HG02610 (cell line): ENCODE data around the gene MCRIP2.
A peak's percentile ranks its signal among the peaks of the same experiment; 100 is the strongest.
"Not testable (repeated sequence)": the region's sequence is repeated elsewhere in the genome, so short reads cannot be mapped to it uniquely, and the experiment has no call there.

Experiments
- ATAC-seq: cut with Tn5 transposase; IDR thresholded peaks from one replicate; pipeline ENCODE4 v1.9.1; 2021; ENCODE audit warnings: mild to moderate bottlenecking, moderate library complexity; ENCODE audit not compliant: unreplicated experiment

The MCRIP2 gene, protein sequence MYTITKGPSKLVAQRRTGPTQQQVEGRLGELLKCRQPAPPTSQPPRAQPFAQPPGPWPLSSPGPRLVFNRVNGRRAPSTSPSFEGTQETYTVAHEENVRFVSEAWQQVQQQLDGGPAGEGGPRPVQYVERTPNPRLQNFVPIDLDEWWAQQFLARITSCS

DNA sequence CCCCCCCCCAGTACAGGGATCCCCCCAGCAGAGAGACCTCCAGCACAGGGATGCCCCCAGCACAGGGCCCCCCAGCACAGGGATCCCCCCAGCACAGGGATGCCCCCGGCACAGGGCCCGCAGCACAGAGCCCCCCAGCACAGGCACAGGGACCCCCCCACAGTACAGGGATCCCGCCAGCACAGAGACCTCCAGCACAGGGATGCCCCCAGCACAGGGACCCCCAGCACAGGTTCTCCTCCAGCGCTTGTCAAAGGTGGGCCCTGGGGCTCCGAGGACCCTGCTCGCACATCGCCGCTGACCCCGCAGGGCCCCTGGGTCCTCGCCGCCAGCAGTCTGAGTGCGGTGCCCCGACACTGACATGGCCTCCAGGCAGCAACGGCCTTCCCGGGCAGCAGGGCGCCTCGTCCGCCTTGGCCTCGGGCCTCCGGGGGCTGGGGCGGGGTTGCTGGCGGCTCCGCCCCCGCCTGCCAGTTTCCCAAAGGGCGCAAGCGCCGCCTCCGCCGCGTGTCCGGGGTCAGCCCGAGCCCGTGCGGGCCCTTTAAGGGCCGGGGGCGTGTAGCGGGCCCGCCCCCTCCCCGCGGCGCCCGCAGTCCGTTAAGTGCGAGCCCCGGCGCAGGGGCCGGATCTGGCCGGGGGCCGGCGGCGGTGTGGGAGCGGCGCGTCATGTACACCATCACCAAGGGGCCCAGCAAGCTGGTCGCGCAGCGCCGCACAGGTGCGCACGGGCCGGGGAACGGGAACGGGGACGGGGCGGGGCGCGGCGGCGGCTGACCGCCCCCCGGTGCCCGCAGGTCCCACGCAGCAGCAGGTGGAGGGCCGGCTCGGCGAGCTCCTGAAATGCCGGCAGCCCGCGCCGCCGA is at the start of gene MCRIP2:
Gene MCRIP2 (plus strand): TSS at position 503 of the 863 bp plus-strand sequence. CDS start 164 bp downstream, at position 667.
- peak; percentile 59 for ATAC-seq

DNA sequence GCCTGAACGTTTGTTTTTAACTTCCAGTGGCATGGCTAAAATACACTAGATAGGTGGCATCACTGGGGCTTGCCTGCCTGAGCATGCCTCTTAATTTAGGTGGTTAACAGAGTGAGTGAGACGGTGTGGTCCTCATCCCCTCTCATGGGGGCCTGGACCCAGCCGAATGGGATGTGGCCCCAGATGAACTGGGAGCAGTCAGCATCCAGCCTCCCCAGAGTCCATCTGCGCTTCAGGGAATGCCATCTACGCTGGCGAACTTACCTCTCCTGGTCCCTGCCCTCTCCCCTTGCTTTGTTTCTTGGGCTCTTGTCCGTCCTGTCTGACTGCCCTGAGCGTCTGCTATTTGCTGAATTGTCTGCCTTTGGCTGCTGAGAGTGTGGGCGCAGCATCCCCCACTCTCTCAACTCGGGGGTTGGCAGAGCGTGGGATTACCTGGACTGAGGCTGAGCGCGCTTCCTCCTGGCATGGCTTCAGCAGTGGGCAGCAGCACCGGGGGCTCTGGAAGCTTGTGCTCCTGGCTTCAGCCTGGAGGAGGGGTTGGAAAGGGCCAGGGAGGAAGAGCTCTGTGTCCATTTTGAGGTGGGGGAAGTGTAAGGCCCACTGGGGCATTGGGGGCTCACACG is 49.6 kb upstream of the MCRIP2 start:
- ATAC-seq = no peak

DNA sequence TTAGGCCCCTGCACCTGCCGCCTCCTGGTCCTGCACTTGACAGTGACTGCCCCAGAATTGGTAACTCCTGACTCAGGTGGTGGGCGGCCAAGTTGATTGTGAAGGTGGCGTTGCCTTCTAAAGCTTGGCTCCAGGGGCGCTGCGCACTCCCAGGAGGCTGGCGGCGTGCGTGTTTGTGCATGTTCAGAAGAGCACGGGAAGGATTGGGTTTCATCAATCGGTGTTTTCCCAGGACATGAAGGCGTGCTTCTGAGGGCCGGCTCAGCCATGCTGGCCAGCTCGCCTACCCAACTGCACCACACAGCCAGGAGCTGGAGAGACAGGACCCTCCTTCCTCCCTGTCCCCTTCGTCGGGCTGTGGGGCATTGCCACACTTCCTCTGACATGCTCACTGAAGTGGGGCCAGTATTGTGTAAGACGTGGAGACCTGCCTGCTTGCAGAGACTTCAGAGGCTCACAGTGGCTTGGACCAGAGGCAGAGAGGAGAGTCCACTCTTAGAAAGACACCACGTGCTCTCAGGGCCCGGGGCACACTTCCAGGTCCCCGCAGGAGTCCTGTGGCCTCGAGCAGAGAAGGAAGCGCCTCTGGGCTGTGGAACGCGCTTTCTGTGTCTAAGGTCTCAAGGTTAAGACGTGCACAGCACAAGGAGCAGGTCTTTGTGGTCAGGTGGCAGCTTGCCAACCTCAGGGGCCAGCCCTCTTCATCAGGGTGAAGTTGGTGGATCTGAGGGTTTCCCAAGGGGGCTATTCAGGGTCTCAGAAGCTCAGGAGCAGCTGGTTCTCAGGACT is 48.9 kb upstream of the MCRIP2 start:
- ATAC-seq = no peak

DNA sequence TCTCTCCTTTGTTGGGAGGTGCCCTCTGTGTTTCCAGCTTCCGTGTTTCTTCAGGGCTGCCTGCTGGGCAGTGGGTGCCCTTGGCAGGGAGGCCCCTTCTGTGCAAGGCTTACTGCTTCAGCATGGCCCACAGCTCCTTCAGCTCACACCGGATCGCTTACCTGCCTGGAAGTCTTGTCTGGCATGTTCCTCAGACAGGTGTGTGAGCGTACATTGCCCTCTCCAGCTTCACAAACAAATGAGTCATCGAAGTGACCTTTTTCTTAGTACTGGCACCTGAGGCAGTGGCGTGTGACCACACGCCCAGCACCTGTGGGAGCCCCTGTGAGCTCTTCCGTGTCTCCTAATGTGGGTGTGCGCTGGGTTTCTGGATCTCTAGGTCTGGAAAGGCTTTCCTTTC is 48.2 kb upstream of the MCRIP2 start:
- no peak for ATAC-seq

DNA sequence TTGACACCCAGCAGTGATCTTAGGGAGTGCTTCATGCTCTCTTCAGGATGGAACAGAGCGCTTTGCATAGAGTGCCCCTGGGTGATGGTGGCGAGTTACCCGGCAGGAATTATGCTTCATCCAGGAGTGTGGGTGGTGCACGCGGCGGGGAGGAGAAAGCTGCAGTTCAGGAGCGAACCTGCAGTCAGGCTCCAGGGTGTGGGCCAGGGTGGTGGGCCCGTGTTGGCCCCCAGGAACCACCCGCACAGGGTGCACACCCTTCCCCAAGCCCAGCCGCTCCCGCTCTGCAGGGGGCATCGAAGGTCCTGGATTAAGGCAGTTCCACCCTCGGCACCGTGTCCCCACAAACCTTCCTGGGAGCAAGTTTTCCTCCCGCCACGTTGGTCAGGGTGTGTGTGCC is 47.8 kb upstream of the MCRIP2 start:
- no peak for ATAC-seq

DNA sequence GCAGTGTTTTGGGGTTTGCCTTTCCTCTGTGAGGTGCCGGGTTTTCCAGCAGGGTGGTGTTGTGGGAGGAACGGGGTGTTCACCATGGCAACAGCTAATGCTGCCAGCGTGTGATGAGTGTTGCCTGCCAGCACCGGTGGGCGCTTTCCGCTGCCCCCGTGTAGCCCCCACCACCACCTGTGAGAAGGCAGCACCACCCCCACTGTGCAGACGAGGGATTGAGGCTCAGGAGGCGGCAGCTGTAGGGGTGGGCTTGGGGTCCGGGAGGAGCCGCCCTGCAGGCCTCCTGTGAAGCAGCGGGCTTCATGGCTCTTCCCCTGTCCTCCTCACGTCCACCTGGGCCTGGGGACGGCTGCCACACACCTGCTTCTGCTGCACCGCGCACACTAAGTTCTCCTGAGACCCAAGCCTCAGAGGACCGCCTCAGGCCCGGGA is 46.5 kb upstream of the MCRIP2 start:
- no peak for ATAC-seq

DNA sequence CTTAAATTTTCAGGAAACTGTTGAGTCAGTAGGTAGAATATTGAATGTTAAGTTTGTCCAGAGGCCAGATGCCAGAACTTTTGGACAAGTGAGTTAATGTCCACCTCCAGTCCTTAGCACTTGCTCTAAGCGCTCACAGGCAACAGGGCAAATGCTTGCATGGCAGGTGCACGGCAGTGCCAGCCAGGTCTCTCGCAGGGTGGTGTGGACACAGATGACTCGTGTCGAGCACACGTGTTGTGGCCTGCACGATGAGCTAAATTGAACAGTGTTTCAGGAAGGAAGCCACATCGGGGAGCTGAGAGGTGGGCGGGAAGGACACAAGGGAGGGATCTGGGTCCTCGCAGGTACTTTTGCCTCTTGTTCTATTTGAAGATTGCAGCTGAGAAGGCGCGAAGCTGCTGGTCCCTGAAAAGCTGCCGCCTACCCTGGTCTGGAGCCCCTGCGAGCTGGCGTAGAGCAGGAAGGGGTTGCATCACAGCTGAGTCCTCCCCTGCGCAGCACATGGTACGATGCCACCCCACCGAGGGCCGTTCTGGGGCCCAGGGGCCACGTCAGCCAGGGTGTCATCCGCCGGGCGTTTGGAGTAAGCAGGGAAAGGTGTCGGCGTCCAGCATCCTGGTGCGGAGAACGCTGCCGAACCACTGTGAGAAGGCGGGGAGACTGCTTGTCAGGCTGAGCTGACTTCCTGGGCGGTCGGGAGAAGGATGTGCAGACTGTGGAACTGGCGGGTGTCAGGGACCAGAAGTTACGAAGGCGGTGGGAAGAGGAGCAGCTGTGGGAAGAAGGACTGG is 45.5 kb upstream of the MCRIP2 start:
- ATAC-seq = no peak

DNA sequence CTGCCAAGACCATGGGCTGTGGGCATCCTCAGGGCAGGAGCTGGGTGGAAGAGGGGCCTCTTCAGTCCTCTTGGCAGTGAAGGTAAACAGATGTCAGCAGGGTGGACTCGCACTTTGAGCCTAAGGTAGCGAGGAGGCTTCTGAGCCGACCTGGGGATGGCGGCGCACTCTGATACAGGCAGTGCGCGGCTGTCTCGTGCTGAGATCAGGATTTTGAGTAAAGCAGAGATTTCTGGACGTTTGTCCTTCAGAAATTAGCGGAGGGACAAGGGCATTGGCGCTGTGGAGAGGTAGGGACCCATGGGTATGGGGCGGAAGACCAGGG is 44.9 kb upstream of the MCRIP2 start:
- no peak for ATAC-seq

DNA sequence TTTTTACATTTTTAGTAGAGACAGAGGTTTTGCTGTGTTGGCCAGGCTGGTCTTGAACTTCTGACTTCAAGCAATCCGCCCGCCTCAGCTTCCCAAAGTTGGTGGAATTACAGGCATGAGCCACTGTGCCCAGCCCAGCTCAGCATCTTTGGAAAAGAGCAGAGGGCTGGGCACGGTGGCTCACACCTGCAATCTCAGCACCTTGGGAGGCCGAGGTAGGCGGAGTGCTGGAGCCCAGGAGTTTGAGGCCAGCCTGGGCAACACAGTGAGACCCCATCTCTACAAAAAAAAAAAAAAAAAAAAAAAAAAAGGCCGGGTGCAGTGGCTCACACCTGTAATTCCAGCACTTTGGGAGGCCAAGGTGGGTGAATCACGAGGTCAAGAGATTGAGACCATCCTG is 44.0 kb upstream of the MCRIP2 start:
- not testable (repeated sequence) for ATAC-seq

DNA sequence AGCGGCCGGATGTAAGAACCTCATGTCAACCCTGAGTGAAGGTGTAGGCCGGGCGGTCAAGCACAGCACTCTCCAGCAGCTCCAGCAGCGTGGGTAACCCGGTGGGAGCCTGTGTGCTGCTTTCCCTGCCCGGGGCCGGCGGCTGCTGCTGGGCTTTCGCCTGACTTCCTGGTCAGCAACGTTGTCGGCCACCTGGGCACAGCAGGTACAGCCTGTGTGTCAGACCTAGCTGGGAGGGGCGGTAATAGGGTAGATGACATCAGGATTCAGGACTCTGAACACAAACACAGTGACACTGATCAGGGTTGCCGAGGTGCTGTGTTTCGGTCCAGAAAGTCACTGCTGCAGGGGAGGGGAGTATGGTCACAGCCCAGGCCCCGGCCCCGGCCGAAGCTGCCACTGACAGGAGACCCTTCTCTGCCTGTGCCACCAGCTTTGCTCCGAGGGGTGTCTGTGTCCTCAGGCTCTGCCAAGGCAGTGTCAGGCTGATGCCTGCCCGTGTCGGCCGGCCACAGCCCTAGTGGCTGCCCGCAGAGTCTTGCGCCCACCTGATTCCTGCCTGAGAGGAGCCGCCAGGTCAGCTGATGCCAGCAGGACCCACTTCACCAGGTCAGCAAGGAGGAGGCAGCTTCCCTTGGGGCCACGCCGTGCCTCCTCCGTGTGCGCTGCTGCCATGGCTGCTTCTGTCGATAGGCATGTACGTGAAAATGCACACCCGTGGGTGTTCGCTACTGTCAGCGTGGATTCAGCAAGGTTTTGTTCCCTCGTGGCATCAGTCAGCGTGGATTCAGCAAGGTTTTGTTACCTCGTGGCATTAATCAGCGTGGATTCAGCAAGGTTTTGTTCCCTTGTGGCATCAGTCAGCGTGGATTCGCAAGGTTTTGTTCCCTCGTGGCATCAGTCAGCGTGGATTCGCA is 42.5 kb upstream of the MCRIP2 start:
- ATAC-seq = no peak

DNA sequence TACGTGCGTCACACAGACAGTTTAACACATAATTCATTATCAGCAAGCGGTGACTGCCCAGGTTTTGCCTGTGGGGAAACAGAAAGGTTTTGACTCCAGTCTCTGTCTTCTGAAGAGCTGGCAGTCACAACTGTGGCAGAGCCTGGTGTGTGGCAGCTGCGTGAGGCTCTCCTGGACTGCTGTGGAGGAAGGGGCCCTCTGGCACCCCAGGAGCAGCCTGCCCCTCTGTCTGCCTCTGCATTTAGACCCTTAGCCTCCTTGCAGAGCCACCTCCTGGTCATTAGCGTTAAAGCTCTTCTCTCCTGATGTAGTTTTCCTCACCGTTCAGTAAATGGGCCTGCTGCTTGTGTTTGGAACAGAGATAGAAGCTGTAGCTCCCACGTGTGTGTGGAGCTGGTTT is 40.8 kb upstream of the MCRIP2 start:
- no peak for ATAC-seq

DNA sequence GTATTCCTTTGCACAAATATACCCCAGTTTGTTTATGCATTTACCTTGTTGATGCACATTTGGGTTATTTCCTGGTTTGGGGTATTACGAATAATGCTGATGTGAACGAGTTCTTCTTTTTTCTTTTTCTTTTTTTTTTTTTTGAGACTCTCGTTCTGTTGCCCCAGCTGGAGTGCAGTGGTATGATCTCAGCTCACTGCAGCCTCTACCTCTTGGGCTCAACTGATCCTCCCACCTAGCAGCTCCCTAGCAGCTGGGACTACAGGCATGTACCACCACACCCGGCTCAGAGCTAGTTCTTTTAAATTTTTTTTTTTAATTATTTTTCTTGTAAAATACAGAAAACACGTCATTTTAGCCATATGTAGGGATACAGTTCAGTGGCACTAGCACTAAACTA is 37.7 kb upstream of the MCRIP2 start:
- no peak for ATAC-seq

DNA sequence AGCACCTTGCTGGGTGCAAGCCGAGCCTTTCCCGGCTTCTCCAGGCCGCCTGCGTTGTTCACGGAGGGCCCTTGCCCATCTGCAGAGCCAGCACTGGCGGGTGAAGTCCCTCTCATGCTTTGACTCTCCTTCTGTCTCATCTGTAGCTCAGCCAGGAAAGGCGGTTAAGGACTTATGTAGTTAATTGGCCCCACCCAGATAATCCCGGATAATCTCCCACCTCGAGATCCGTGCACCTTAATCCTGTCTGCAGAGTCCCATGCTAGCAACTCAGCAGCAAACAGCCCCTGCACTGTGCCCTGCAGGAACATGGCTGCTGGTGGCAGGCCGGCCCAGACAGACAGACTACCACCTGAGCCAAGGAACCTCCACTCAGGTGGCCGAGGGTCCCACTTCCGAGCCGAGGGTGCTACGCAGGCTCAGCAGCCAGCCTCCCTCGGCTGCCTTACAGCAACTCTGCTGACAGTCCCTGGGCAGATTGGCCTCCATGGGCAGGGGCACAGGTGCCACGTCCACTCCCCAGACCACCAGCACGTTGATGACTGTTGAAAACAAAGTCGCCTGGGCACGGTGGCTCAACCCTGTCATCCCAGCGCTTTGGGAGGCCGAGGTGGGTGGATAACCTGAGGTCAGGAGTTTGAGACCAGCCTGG is 34.8 kb upstream of the MCRIP2 start:
- no peak for ATAC-seq

DNA sequence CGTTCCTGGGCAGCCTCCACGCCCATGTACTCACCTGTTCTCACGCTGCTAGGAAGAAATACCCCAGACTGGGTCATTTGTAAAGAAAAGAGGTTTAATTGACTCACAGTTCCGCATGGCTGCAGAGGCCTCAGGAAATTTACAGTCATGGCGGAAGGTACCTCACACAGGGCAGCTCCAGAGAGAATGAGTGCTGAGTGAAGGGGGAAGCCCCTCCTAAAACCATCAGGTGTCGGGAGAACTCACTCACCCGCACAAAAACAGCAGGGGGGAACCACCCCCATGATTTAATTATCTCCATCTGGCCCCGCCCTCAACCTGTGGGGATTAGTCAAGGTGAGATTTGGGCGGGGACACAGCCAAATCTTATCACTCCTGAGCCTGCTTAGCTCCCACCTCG is 33.6 kb upstream of the MCRIP2 start:
- ATAC-seq = no peak

DNA sequence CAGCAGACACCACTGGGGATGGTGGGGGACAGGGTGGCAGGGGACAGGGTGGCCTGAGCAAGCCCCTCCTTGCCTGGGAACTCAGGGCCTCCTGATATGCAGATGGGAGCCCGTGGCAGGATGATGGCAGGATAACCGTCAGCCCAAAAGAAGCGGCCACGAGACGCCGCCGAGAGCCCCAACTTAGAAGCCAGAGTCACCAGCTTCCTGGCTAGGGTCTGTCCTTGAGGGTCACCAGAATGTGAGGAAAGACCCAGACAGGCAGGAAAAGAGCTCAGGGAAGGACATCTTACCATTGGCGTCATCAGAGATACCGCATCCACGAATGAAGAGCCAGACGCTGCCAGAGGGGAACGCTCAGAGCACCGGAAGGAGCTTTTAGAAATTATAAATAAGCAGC is 32.3 kb upstream of the MCRIP2 start:
- no peak for ATAC-seq

DNA sequence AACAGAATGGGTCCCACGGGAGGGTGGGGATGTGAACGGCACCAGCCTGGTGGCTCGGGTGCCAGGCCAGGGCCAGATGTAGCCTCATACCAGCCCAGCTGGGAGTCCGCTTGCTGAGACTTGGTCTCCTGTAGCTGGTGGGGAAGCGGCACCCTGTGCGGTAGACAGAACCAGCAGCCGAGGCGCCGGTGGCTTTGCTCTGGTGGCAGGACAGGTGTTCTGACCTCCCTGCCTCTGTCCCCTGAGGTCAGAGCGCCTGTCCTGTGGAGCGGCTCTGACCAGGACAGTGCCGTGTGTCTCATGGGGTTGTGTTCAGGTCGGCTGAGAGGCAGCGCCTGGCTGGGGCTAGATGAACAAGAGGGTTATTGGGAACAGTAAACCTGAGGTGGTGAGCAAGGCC is 31.6 kb upstream of the MCRIP2 start:
- no peak for ATAC-seq

DNA sequence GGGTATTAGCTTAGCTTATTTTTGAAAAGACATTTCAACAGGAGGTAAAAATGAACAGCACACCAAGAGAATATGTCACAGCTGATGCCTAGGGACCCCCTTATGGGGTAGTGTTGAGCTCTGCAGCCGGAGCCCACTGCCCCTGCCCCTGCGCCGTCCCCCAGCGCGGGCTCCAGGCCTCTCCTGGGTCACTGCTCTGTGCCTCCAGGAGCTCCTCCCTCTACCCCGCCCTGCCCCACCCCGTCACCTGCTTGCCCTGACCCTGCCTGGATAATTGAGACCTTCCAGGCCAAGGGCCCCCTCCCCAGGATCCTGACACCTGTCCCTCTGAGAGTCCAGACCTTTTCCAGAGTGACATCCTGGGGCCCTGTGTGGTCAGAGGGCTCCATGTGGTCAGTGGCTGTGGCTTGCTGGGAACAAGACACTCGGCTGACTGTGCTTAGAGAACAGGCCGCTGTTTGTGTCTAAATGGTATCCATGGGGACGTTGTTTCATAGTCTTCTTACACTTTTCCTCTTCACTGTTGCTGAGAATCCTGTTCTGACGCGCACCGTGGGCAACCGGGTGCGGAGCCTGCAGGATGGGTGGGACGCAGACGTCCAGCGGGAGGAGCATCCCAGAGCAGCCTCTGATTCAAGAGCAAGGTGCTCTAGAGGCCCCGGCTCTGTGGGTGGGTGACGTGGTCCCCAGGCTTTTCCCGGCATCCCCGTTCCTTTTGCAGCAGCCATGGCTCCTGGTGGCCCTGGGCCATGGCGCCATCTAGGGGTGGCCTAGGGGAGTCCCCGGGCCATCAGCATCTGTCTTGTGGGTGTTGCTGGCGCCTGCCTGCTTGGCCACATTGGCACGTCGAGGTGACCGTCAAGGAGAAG is 30.9 kb upstream of the MCRIP2 start:
- ATAC-seq = no peak

DNA sequence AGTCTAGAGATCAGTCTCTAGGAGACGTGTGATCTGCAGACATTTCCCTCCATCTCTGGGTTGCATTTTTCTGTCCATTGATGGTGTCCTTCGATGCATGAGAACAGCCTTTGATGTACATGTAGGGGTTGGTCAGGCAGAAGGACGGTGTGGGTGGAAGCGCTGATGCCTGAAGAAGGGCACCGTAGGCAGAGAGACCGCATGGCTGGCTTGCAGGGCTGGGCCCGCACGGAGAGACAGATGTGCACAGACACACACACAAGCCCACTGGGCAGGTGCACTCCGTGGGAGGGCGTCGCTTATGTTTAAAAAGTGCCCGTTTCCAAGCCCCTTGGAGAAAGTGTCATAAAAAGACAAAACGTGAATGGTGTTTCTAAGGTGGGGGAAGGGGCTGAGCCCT is 26.5 kb upstream of the MCRIP2 start:
- no peak for ATAC-seq
